ENCODE data around the gene CALML4. TPM values are rescaled to one million over a fixed set of nuclear protein-coding genes. Genes with fewer than 3 reads are reported as not detected.

The CALML4 gene
- polyA plus RNA-seq, 1 donor (not counting 4 experiments of a cell fraction or from before 2014, with no cell fraction given) = 7.0 TPM

DNA sequence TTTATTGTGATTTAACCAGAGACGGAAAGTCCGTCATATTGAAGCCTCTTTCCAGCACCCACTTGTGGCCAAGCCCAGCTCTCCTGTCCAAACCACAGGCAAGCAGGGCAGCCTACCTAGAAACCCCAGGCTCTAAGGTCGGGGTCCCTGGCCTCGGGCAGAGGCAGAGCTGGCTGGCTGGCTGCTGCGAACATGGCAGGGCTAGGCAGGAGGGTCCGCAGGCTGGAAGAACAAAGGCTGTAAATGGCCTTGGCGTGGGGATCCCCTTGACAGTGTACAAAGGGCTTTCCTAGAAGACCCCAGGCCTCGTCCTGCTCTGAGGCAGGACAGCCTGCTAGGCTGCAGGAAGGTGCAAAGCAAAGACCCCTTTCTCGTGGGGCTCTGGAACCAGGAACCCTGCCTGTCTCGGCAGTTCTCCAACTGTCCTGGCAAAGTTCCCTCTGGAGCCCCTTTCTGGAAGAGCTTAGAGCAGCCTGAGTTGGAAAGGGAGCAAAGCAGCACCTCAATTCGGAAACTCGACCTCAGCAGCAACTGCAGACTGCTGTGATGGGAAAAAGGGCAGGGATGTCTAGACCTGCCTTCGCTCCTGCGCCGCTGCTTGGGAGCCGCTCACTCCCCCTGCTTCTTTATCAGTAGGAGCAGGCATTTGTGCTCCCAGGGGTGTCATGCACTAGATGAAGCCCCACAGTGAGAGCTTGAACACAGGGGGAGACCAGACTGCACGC, 8.5 kb downstream of the CALML4 start:
- no peak for TF ChIP-seq EZH2 (IDR thresholded peaks at IDR 0.05; ENCODE audit: low read length)
- TF ChIP-seq, protein P1, sequence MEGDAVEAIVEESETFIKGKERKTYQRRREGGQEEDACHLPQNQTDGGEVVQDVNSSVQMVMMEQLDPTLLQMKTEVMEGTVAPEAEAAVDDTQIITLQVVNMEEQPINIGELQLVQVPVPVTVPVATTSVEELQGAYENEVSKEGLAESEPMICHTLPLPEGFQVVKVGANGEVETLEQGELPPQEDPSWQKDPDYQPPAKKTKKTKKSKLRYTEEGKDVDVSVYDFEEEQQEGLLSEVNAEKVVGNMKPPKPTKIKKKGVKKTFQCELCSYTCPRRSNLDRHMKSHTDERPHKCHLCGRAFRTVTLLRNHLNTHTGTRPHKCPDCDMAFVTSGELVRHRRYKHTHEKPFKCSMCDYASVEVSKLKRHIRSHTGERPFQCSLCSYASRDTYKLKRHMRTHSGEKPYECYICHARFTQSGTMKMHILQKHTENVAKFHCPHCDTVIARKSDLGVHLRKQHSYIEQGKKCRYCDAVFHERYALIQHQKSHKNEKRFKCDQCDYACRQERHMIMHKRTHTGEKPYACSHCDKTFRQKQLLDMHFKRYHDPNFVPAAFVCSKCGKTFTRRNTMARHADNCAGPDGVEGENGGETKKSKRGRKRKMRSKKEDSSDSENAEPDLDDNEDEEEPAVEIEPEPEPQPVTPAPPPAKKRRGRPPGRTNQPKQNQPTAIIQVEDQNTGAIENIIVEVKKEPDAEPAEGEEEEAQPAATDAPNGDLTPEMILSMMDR (optimal IDR thresholded peaks at IDR 0.05 in 1 of 3, IDR thresholded peaks at IDR 0.05 in 1 of 3, conservative IDR thresholded peaks at IDR 0.05 in 1 of 3; ENCODE audit: extremely low read depth in 1 of 3, insufficient read depth in 2 of 3, low read length in 3 of 3) = no peak
- Histone ChIP-seq H3K9me3 (ENCODE audit: control insufficient read depth, low read depth, low read length) (no peaks in the 10 kb centered on the region), H4K20me1 (ENCODE audit: control insufficient read depth, extremely low read depth, insufficient read depth, low read length) (no peaks in the 10 kb centered on the region), H3K4me1 (ENCODE audit: control insufficient read depth, extremely low read depth, insufficient read depth, low read length) (no peaks in the 10 kb centered on the region), H3K4me2 (ENCODE audit: control insufficient read depth, extremely low read depth, insufficient read depth, low read depth, low read length) (no peak overlapping the region), H3K27ac (ENCODE audit: control insufficient read depth, insufficient read depth, low read length) (no peak overlapping the region), H3K27me3 (ENCODE audit: control insufficient read depth, extremely low read depth, insufficient read depth, low read length) (no peaks in the 10 kb centered on the region), H3K9me1 (ENCODE audit: control insufficient read depth, extremely low read depth, insufficient read depth, low read length) (no peaks in the 10 kb centered on the region), H3K36me3 (ENCODE audit: control insufficient read depth in 2 of 2, extremely low read depth in 1 of 2, insufficient read depth in 2 of 2, low read length in 2 of 2) (peaks cover 10 to 22% of the 10 kb centered on the region in 2 experiments), H3K79me2 (ENCODE audit: control insufficient read depth, insufficient read depth, low read length) (no peaks in the 10 kb centered on the region), H3K9ac (ENCODE audit: control insufficient read depth, extremely low read depth, insufficient read depth, low read length) (no peak overlapping the region), H2AFZ (ENCODE audit: control insufficient read depth, low read length) (no peak overlapping the region), H3K4me3 (ENCODE audit: control insufficient read depth in 2 of 3, extremely low read depth in 1 of 3, insufficient read depth in 2 of 3, low read depth in 1 of 3, low read length in 3 of 3) (no peak overlapping the region)
- no peak for FAIRE-seq
- dilution Hi-C loops (cut with MboI; ENCODE audit: extremely low pct_ligation_motif_present, low sequenced_read_pairs) = no loop called here
- no peak for DNase-seq (ENCODE audit: low read depth, low spot score)

DNA sequence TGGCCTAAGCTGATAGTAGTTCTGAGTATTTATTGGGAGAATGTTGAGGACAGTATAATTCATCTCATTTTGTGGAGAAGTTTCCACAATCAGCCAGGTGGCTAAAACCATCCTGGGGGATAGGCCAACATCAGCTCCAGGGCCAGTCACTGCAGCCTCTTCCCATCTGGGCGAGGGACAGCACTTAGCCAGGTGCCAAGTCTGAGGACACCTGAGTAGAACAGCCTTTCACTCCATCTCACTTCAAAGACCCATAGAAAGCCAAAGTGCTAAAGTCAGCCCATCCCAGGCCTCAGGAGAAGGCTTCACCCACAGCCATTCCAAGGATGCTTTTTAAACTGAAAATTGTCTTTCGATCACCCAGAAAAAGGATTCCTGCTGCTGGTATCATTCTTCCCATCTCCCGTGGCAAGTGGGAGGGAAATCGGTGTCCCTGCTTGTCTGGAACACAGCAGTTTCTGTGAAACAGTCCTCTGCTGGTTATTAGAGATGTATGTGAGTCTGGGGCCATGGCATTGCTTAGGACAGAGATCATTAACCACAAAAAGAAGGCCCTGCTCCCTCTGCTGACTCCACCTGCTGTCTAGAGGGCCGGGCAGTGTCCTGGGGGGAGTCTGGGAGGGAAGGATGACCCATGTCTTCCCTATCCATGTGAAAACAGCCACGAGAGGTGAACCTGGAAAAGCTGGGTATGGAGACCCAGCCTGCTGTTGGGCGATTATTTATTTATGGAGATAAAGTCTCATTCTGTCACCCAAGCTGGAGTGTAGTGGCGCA, 9.6 kb downstream of the CALML4 start:
- Histone ChIP-seq H3K4me2 (ENCODE audit: control insufficient read depth, extremely low read depth, insufficient read depth, low read depth, low read length) (no peak overlapping the region), H4K20me1 (ENCODE audit: control insufficient read depth, extremely low read depth, insufficient read depth, low read length) (no peaks in the 10 kb centered on the region), H3K9ac (ENCODE audit: control insufficient read depth, extremely low read depth, insufficient read depth, low read length) (no peak overlapping the region), H3K4me3 (ENCODE audit: control insufficient read depth in 2 of 3, extremely low read depth in 1 of 3, insufficient read depth in 2 of 3, low read depth in 1 of 3, low read length in 3 of 3) (no peak overlapping the region), H3K27me3 (ENCODE audit: control insufficient read depth, extremely low read depth, insufficient read depth, low read length) (no peaks in the 10 kb centered on the region), H3K79me2 (ENCODE audit: control insufficient read depth, insufficient read depth, low read length) (no peaks in the 10 kb centered on the region), H3K36me3 (ENCODE audit: control insufficient read depth in 2 of 2, extremely low read depth in 1 of 2, insufficient read depth in 2 of 2, low read length in 2 of 2) (peaks cover 10 to 24% of the 10 kb centered on the region in 2 experiments), H3K27ac (ENCODE audit: control insufficient read depth, insufficient read depth, low read length) (no peak overlapping the region), H3K4me1 (ENCODE audit: control insufficient read depth, extremely low read depth, insufficient read depth, low read length) (no peaks in the 10 kb centered on the region), H3K9me1 (ENCODE audit: control insufficient read depth, extremely low read depth, insufficient read depth, low read length) (no peaks in the 10 kb centered on the region), H2AFZ (ENCODE audit: control insufficient read depth, low read length) (no peak overlapping the region), H3K9me3 (ENCODE audit: control insufficient read depth, low read depth, low read length) (no peaks in the 10 kb centered on the region)
- TF ChIP-seq, protein P1 (optimal IDR thresholded peaks at IDR 0.05 in 1 of 3, IDR thresholded peaks at IDR 0.05 in 1 of 3, conservative IDR thresholded peaks at IDR 0.05 in 1 of 3; ENCODE audit: extremely low read depth in 1 of 3, insufficient read depth in 2 of 3, low read length in 3 of 3) = no peak
- TF ChIP-seq EZH2 (IDR thresholded peaks at IDR 0.05; ENCODE audit: low read length) = no peak
- no peak for FAIRE-seq
- dilution Hi-C loops (cut with MboI; ENCODE audit: extremely low pct_ligation_motif_present, low sequenced_read_pairs) = no loop called here
- DNase-seq (ENCODE audit: low read depth, low spot score) = no peak

All from keratinocyte (primary cell).